ENCODE results near the gene FAM174B. TPM values are rescaled to one million over a fixed set of nuclear protein-coding genes. Genes with fewer than 3 reads are reported as not detected.

Gene FAM174B
- total RNA-seq, 1 donor from 2014 or later = 0.53 TPM

GRCh38 chr15:92614791-92615785 is 40.5 kb downstream of the FAM174B start:
- H3K36me3 ChIP-seq (ENCODE audit: control insufficient read depth, insufficient read depth, low read length) = no peaks in the 10 kb centered on the region
- no peak overlapping the region for H3K4me3 ChIP-seq (ENCODE audit: low read depth, low read length)
- TF ChIP-seq, protein P1, sequence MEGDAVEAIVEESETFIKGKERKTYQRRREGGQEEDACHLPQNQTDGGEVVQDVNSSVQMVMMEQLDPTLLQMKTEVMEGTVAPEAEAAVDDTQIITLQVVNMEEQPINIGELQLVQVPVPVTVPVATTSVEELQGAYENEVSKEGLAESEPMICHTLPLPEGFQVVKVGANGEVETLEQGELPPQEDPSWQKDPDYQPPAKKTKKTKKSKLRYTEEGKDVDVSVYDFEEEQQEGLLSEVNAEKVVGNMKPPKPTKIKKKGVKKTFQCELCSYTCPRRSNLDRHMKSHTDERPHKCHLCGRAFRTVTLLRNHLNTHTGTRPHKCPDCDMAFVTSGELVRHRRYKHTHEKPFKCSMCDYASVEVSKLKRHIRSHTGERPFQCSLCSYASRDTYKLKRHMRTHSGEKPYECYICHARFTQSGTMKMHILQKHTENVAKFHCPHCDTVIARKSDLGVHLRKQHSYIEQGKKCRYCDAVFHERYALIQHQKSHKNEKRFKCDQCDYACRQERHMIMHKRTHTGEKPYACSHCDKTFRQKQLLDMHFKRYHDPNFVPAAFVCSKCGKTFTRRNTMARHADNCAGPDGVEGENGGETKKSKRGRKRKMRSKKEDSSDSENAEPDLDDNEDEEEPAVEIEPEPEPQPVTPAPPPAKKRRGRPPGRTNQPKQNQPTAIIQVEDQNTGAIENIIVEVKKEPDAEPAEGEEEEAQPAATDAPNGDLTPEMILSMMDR (IDR thresholded peaks at IDR 0.05; ENCODE audit: insufficient read depth, low read length, severe bottlenecking) = no peak
- FAIRE-seq (no peak), DNase-seq (ENCODE audit: low read depth) (no peak)
- no peaks in the 10 kb centered on the region for H3K27me3 ChIP-seq (ENCODE audit: control insufficient read depth, insufficient read depth, low read length)

GRCh38 chr15:92614301-92614700 is 41.3 kb downstream of the FAM174B start:
- Histone ChIP-seq H3K27me3 (ENCODE audit: control insufficient read depth, insufficient read depth, low read length) (no peaks in the 10 kb centered on the region), H3K36me3 (ENCODE audit: control insufficient read depth, insufficient read depth, low read length) (no peaks in the 10 kb centered on the region), H3K4me3 (ENCODE audit: low read depth, low read length) (no peak overlapping the region)
- DNase-seq (ENCODE audit: low read depth) (no peak), FAIRE-seq (no peak)
- TF ChIP-seq, protein P1 (IDR thresholded peaks at IDR 0.05; ENCODE audit: insufficient read depth, low read length, severe bottlenecking) = no peak

- TF ChIP-seq, protein P1 (IDR thresholded peaks at IDR 0.05; ENCODE audit: insufficient read depth, low read length, severe bottlenecking) = no peak
- Histone ChIP-seq H3K27me3 (ENCODE audit: control insufficient read depth, insufficient read depth, low read length) (no peaks in the 10 kb centered on the region), H3K36me3 (ENCODE audit: control insufficient read depth, insufficient read depth, low read length) (no peaks in the 10 kb centered on the region), H3K4me3 (ENCODE audit: low read depth, low read length) (no peak overlapping the region)
- FAIRE-seq = no peak
- no peak for DNase-seq (ENCODE audit: low read depth)
These were observed 41.7 kb downstream of the FAM174B start for GRCh38 chr15:92613841-92614240.

DNA sequence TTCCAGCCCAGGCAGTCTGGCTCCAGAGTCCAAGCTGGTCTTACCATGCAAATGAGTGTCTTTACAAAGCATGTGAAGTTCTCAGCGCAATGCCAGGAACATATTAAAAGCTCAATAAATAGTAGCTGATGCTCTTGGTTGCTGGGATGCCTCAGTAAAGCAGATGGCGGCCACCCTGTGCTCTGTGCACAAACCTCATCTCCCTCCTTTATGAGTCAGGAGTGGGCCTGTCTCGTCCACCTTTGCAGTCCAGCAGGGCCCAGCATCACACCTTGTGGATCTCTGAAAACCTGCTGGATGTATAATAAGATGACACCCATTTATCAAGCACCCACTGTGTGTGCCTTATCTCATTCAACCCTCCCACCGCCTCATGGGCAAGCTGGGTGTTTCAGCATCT is 42.7 kb downstream of the FAM174B start:
- H3K27me3 ChIP-seq (ENCODE audit: control insufficient read depth, insufficient read depth, low read length) = no peaks in the 10 kb centered on the region
- DNase-seq (ENCODE audit: low read depth) = no peak
- no peak overlapping the region for H3K4me3 ChIP-seq (ENCODE audit: low read depth, low read length)
- H3K36me3 ChIP-seq (ENCODE audit: control insufficient read depth, insufficient read depth, low read length) = no peaks in the 10 kb centered on the region
- TF ChIP-seq, protein P1 (IDR thresholded peaks at IDR 0.05; ENCODE audit: insufficient read depth, low read length, severe bottlenecking) = no peak
- no peak for FAIRE-seq

DNA sequence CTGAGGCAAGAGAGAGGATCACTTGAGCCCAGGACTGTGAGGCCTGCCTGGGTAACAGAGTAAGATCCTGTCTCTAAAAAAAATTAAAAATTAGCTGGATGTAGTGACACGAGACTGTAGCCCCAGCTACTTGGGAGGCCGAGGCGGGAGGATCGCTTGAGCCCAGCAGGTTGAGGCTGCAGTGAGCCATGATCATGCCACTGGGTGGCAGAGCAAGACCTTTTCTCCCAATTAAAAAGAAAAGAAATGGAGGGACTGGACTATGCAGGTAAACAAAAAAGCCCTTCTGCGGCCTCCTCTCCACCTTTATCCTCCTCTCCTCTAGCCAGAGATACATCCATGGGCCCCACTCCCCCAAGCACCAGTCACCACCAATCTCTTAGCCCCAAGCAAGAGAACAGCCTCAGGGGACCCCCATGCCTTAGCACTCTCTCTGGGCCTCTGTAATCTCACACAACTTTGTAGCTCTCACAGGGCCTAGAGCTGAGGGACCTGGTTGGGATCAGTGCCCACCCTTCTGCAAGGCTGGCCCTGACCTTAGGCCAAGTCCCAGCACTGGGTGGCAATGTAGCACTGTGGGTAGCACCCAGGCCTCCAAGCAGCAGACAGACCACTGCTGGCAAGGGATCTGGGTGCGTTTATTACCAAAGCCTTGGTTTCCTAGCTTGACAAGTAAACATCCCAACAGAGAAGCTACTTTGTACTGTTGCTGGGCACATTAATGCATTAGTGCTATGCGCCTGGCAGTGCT is 43.4 kb downstream of the FAM174B start:
- TF ChIP-seq, protein P1 (IDR thresholded peaks at IDR 0.05; ENCODE audit: insufficient read depth, low read length, severe bottlenecking) = no peak
- Histone ChIP-seq H3K27me3 (ENCODE audit: control insufficient read depth, insufficient read depth, low read length) (no peaks in the 10 kb centered on the region), H3K4me3 (ENCODE audit: low read depth, low read length) (no peak overlapping the region), H3K36me3 (ENCODE audit: control insufficient read depth, insufficient read depth, low read length) (no peaks in the 10 kb centered on the region)
- FAIRE-seq = no peak
- DNase-seq (ENCODE audit: low read depth) = no peak

Measured in bronchial epithelial cell (primary cell).